HepG2 (cell line): ENCODE results near the gene SASH1. TPM values are rescaled to one million over a fixed set of nuclear protein-coding genes. Genes with fewer than 3 reads are reported as not detected.

Source experiments
- ATAC-seq: fragments of 200-7000 bp; cut with Tn5 transposase; 3 replicates; pipeline ENCODE4 v1.9.1; 2020; ENCODE audit warnings: mild to moderate bottlenecking, moderate library complexity
- BruUV-seq: library from RNA; stranded (reverse); fragments of 400-500 nt; replicated peaks from 2 replicates; lab custom pipeline; 2021; lab: Mats Ljungman, UMichigan
- CTCF ChIA-PET: fragments of 300-600 bp; formaldehyde crosslinking; extraction: SDS; loops from one replicate; lab custom pipeline; 2021; ENCODE audit warnings: low total read pairs, inconsistent platforms, low intra/inter-chr PET ratio; lab: Yijun Ruan, JAX
- POLR2A ChIA-PET: fragments of 350-600 bp; sonication (Branson Sonifier 250); formaldehyde crosslinking; loops from one replicate; lab custom pipeline; 2020; ENCODE audit warnings: antibody characterized with exemption, inconsistent platforms; lab: Yijun Ruan, JAX
- DNase-seq: peaks from one replicate; pipeline ENCODE4 v3.0.0-alpha.2; 2015; ENCODE audit warnings: low spot score
- FAIRE-seq: peaks from 3 replicates; lab custom pipeline; 2011; peaks lifted over from hg19 to GRCh38; lab: Jason Lieb, UNC
- H2AFZ ChIP-seq: one replicate; pipeline ENCODE4 v1.6.1; 2011; ENCODE audit warnings: low read length, inconsistent platforms
- H3K27ac ChIP-seq: fragments of 300-600 bp; 3 replicates; pipeline ENCODE4 v1.8.0; 2011; ENCODE audit warnings: mixed run types, mild to moderate bottlenecking, mixed read lengths, low read length, inconsistent platforms; ENCODE audit not compliant: insufficient read depth; ENCODE audit errors: extremely low read length
- H3K27me3 ChIP-seq, 2 experiments: fragments of 200-600 bp in 1 of 2; 2 replicates in 1 of 2; 3 replicates in 1 of 2; pipeline versions ENCODE4 v1.6.0 to v1.8.0; 2011; ENCODE audit warnings: low read length in 2 of 2, mild to moderate bottlenecking in 2 of 2, moderate library complexity in 2 of 2, inconsistent platforms in 1 of 2; ENCODE audit not compliant: insufficient read depth in 2 of 2, control insufficient read depth in 1 of 2
- H3K36me3 ChIP-seq, 2 experiments: fragments of 200-600 bp in 1 of 2; replicated peaks in 1 of 2; 2 replicates in 1 of 2; 3 replicates in 1 of 2; pipeline versions ENCODE4 v1.5.1 to v1.8.0; 2011; ENCODE audit warnings: low read length in 2 of 2, inconsistent platforms in 1 of 2; ENCODE audit not compliant: insufficient read depth in 2 of 2, control insufficient read depth in 1 of 2
- H3K4me1 ChIP-seq: 2 replicates; pipeline ENCODE4 v1.5.1; 2012; ENCODE audit warnings: low read length, inconsistent platforms; ENCODE audit not compliant: insufficient read depth
- H3K4me2 ChIP-seq: 2 replicates; pipeline ENCODE4 v1.6.0; 2011; ENCODE audit warnings: low read depth, low read length, inconsistent platforms
- H3K4me3 ChIP-seq, 3 experiments: fragments of 200-600 bp in 1 of 3; sonication (generic), shearing (Covaris generic) in 1 of 3; replicated peaks in 1 of 3; 2 replicates each; pipeline ENCODE4 v1.5.1; 2011 to 2016; ENCODE audit warnings: low read length in 3 of 3, inconsistent platforms in 2 of 3, low read depth in 2 of 3, mild to moderate bottlenecking in 2 of 3, control low read depth in 1 of 3, mixed read lengths in 1 of 3; ENCODE audit not compliant: insufficient read depth in 1 of 3
- H3K79me2 ChIP-seq: one replicate; pipeline ENCODE4 v1.6.1; 2011; ENCODE audit warnings: low read length, inconsistent platforms; ENCODE audit not compliant: insufficient read depth
- H3K9ac ChIP-seq: 2 replicates; pipeline ENCODE4 v1.6.0; 2011; ENCODE audit warnings: mild to moderate bottlenecking, low read depth, low read length, inconsistent platforms; ENCODE audit not compliant: insufficient read depth
- H3K9me3 ChIP-seq: 2 replicates; pipeline ENCODE4 v1.5.1; 2012; ENCODE audit warnings: mild to moderate bottlenecking, low read length
- H4K20me1 ChIP-seq: 2 replicates; pipeline ENCODE4 v1.6.0; 2011; ENCODE audit warnings: inconsistent platforms, mild to moderate bottlenecking, low read length, moderate library complexity; ENCODE audit not compliant: insufficient read depth
- CBX2 ChIP-seq, 2 experiments: fragments of 200-600 bp in 1 of 2; sonication (generic); formaldehyde crosslinking in 1 of 2; IDR thresholded peaks; 2 replicates each; pipeline versions ENCODE4 v1.7.0 to v1.8.1; 2018 to 2022; ENCODE audit warnings: low read depth in 2 of 2, low read length in 1 of 2, mild to moderate bottlenecking in 1 of 2, missing genetic modification reagents in 1 of 2
- ESRRA ChIP-seq: sonication (generic); formaldehyde crosslinking; IDR thresholded peaks from 2 replicates; pipeline ENCODE4 v1.5.1; 2020; ENCODE audit warnings: mild to moderate bottlenecking, low read depth, missing genetic modification reagents
- HES4 ChIP-seq: sonication (generic); formaldehyde crosslinking; IDR thresholded peaks from 2 replicates; pipeline ENCODE4 v1.9.0; 2021; ENCODE audit warnings: mild to moderate bottlenecking, missing genetic modification reagents, borderline replicate concordance
- NFIB ChIP-seq: sonication (generic); formaldehyde crosslinking; IDR thresholded peaks from 2 replicates; pipeline ENCODE4 v1.9.0; 2021; ENCODE audit warnings: missing genetic modification reagents, mild to moderate bottlenecking, borderline replicate concordance
- PHB2 ChIP-seq: fragments of 450-650 bp; IDR thresholded peaks from 2 replicates; pipeline ENCODE4 v1.6.1; 2018; ENCODE audit not compliant: partially characterized antibody
- PITX1 ChIP-seq: sonication (generic); formaldehyde crosslinking; IDR thresholded peaks from 2 replicates; pipeline ENCODE4 v1.5.1; 2020; ENCODE audit warnings: mild to moderate bottlenecking, missing genetic modification reagents
- TEF ChIP-seq: sonication (generic); formaldehyde crosslinking; IDR thresholded peaks from 2 replicates; pipeline ENCODE4 v1.5.0; 2020; ENCODE audit warnings: missing genetic modification reagents
- XRCC5 ChIP-seq: fragments of 200-400 bp; formaldehyde crosslinking; optimal IDR thresholded peaks from 2 replicates; pipeline ENCODE3; 2017; ENCODE audit warnings: mild to moderate bottlenecking, low read length
- ZC3H13 ChIP-seq: sonication (generic); formaldehyde crosslinking; IDR thresholded peaks from 2 replicates; pipeline ENCODE4 v1.8.1; 2023; ENCODE audit warnings: mild to moderate bottlenecking, missing genetic modification reagents, moderate library complexity
- ZFP36L1 ChIP-seq: sonication (generic); formaldehyde crosslinking; IDR thresholded peaks from 2 replicates; pipeline ENCODE4 v1.8.0; 2022; ENCODE audit warnings: mild to moderate bottlenecking, missing genetic modification reagents, moderate library complexity
- ZNF615 ChIP-seq: sonication (generic); formaldehyde crosslinking; IDR thresholded peaks from 2 replicates; pipeline ENCODE4 v1.5.0; 2020; ENCODE audit warnings: mild to moderate bottlenecking, missing genetic modification reagents, borderline replicate concordance
- ZNF691 ChIP-seq: sonication (generic); formaldehyde crosslinking; IDR thresholded peaks from 2 replicates; pipeline ENCODE4 v1.4.0; 2020; ENCODE audit warnings: missing genetic modification reagents, low read depth, mild to moderate bottlenecking, borderline replicate concordance
- ZNF788 ChIP-seq: sonication (generic); formaldehyde crosslinking; IDR thresholded peaks from 2 replicates; pipeline ENCODE4 v1.5.0; 2020; ENCODE audit warnings: mild to moderate bottlenecking, missing genetic modification reagents, borderline replicate concordance
- WGBS: methylation state at CpG from one replicate; pipeline ENCODE4 v1.1.6; 2017; ENCODE audit warnings: low lambda C conversion rate; 5-methylcytosine and 5-hydroxymethylcytosine counted together
- in situ Hi-C: cut with HindIII; loops from 2 replicates; pipeline ENCODE4 v1.10.0; 2017; ENCODE audit warnings: low pct_unique_long_range_greater_than_20kb; ENCODE audit not compliant: extremely low pct_ligation_motif_present
- intact Hi-C: fragments of 100-400 bp; cut with micrococcal nuclease; formaldehyde crosslinking; loops from one replicate; pipeline ENCODE4 v1.10.0; 2022; ENCODE audit not compliant: unreplicated experiment
- polyA plus RNA-seq, 8 experiments: library from polyadenylated mRNA; depleted of rRNA in 3 of 8; stranded (reverse) in 7 of 8; unstranded in 1 of 8; fragments of >200 nt; fragmentation: Illumina TruSeq in 4 of 8; extraction: Trizol in 4 of 8; gene quantifications; 2 replicates each; pipeline versions ENCODE4 v1.2.1 to v1.2.3, GENCODE V29; 2011 to 2016; ENCODE audit warnings: low read depth in 4 of 8, missing spikeins in 1 of 8, mixed read lengths in 1 of 8; ENCODE audit not compliant: insufficient read depth in 1 of 8
- total RNA-seq, 5 experiments: library from RNA; depleted of rRNA; stranded (reverse); fragments of >200 nt; fragmentation: Illumina TruSeq; extraction: Trizol; gene quantifications; 2 replicates each; pipeline ENCODE4 v1.2.3, GENCODE V29; 2016; ENCODE audit warnings: low read depth in 1 of 5

SASH1 gene
- total and polyA plus RNA-seq, 2 of the 13 experiments (the other 11 are each of a cell fraction or from before 2014, with no cell fraction given): 7.5 to 8.2 TPM

GRCh38 chr6:148423133-148423532 lies 80.5 kb downstream of the SASH1 start:
- ChIA-PET CTCF (no interaction called here), POLR2A (no interaction called here)
- H4K20me1 ChIP-seq: no peaks in the 10 kb centered on the region
- ATAC-seq: no peak
- in situ Hi-C loops (no loop called here), intact Hi-C loops (no loop called here)
- no TSS peak for BruUV-seq
- no peaks in the 10 kb centered on the region for H3K36me3 ChIP-seq
- TF ChIP-seq NFIB (CRISPR knock-in tag): no peak
- TF ChIP-seq CBX2 (IDR thresholded peaks at IDR 0.05; ENCODE audit: low read depth, low read length): no peak
- no peak for TF ChIP-seq CBX2 (CRISPR knock-in tag; IDR thresholded peaks at IDR 0.05; ENCODE audit: low read depth)
- no peak for TF ChIP-seq ZFP36L1 (CRISPR knock-in tag)
- no peak for TF ChIP-seq PITX1 (CRISPR knock-in tag)
- no peak for TF ChIP-seq ZNF615 (CRISPR knock-in tag)
- TF ChIP-seq ZNF788 (CRISPR knock-in tag): no peak
- no peak overlapping the region for H3K9ac ChIP-seq
- H3K9me3 ChIP-seq: no peaks in the 10 kb centered on the region
- no peak overlapping the region for H2AFZ ChIP-seq
- no peak overlapping the region for H3K4me3 ChIP-seq
- FAIRE-seq: no peak
- H3K27me3 ChIP-seq: no peaks in the 10 kb centered on the region
- H3K79me2 ChIP-seq: no peaks in the 10 kb centered on the region
- H3K27ac ChIP-seq: no peak overlapping the region
- H3K4me2 ChIP-seq: no peak overlapping the region
- no peak for DNase-seq
- WGBS: 78% methylated on average over 4 of the region's 4 CpGs
- no peaks in the 10 kb centered on the region for H3K4me1 ChIP-seq

- intact Hi-C loops (no loop called here), in situ Hi-C loops (no loop called here)
- H3K27me3 ChIP-seq: no peaks in the 10 kb centered on the region
- CTCF ChIA-PET: no interaction called here
- FAIRE-seq (no peak), DNase-seq (no peak), ATAC-seq (no peak)
- H3K4me2 ChIP-seq: no peak overlapping the region
- H2AFZ ChIP-seq: no peak overlapping the region
- H3K4me1 ChIP-seq: no peaks in the 10 kb centered on the region
- no peaks in the 10 kb centered on the region for H3K36me3 ChIP-seq
- no peak overlapping the region for H3K4me3 ChIP-seq
- H3K9ac ChIP-seq: no peak overlapping the region
- no TSS peak for BruUV-seq
- H3K79me2 ChIP-seq: no peaks in the 10 kb centered on the region
- WGBS: 90% methylated on average over 9 of the region's 9 CpGs
- H3K27ac ChIP-seq: no peak overlapping the region
- POLR2A ChIA-PET: no interaction called here
- H3K9me3 ChIP-seq: no peaks in the 10 kb centered on the region
- no peaks in the 10 kb centered on the region for H4K20me1 ChIP-seq
- TF ChIP-seq ESRRA (CRISPR knock-in tag) (no peak), ZNF691 (CRISPR knock-in tag) (no peak), PHB2 (no peak), HES4 (CRISPR knock-in tag) (no peak), XRCC5 (no peak), TEF (CRISPR knock-in tag) (no peak), ZC3H13 (CRISPR knock-in tag) (no peak)
These were observed 81.1 kb downstream of the SASH1 start for GRCh38 chr6:148423601-148424270.
